GM20000 (cell line): ENCODE results near the gene ABHD1.

ENCODE experiments used
- DNase-seq: peaks from one replicate; pipeline ENCODE4 v3.0.0; 2012; ENCODE audit warnings: low spot score
- TF ChIP-seq, protein P1 (sequence below): IDR thresholded peaks from 2 replicates; pipeline ENCODE4 v1.5.1; 2012; ENCODE audit warnings: mild to moderate bottlenecking, control low read depth; ENCODE audit errors: extremely low read depth, missing control alignments

The ABHD1 gene

DNA sequence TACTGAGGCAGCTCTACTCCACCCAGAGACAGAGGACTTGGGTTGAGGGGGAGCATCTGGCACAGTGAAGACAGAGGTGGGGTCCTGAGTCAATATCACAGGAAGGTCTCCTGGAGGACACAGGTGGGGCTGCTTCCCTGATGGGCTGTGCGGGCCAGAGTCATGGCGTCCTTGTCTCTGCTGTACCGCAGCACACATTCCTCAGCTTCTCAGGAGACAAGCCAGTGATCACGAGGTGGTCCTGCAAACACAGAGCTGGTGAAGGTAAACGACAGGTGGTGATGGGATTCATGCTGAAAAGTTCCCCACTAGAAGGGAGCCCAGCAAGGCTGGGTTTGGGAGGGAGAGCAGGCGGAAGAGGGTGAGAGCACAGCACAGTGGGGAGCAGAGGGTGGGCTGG, 34.9 kb downstream of the ABHD1 start:
- no peak for DNase-seq
- TF ChIP-seq, protein P1, sequence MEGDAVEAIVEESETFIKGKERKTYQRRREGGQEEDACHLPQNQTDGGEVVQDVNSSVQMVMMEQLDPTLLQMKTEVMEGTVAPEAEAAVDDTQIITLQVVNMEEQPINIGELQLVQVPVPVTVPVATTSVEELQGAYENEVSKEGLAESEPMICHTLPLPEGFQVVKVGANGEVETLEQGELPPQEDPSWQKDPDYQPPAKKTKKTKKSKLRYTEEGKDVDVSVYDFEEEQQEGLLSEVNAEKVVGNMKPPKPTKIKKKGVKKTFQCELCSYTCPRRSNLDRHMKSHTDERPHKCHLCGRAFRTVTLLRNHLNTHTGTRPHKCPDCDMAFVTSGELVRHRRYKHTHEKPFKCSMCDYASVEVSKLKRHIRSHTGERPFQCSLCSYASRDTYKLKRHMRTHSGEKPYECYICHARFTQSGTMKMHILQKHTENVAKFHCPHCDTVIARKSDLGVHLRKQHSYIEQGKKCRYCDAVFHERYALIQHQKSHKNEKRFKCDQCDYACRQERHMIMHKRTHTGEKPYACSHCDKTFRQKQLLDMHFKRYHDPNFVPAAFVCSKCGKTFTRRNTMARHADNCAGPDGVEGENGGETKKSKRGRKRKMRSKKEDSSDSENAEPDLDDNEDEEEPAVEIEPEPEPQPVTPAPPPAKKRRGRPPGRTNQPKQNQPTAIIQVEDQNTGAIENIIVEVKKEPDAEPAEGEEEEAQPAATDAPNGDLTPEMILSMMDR: no peak

DNA sequence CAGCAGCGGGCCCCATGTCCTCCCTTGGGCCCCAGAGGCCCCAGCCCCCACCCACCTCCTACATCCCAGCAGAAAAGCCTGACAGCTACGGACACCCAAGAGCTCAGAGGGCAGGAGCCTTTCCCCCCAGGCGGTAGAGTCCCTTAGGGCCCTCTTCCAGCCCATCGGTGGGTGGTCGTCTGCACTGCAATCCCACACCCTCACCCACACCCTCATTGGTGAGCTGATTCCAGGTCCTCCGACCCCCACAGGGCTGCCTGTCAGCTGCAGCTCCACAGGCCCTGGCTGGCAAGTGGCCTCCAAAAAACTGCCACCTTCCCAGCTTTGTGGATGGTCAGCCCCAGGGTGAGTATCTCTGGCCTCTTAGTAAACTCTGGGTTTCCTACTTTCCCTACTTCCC, 35.7 kb downstream of the ABHD1 start:
- TF ChIP-seq, protein P1: no peak
- DNase-seq: no peak

DNA sequence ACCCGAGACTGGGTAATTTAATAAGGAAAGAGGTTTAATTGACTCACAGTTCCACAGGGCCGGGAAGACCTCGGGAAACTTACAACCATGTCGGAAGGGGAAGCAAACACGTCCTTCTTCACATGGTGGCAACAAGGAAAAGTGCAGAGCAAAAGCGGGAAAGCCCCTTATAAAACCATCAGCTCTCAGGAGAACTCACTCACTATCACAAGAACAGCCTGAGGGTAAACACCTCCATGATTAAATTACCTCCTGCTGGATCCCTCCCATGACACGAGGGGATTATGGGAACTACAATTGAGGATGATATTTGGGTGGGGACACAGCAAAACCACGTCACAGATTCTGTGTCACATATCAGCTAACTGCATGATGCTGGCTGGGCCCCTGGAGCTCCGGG, 36.6 kb downstream of the ABHD1 start:
- DNase-seq: no peak
- TF ChIP-seq, protein P1: no peak

DNA sequence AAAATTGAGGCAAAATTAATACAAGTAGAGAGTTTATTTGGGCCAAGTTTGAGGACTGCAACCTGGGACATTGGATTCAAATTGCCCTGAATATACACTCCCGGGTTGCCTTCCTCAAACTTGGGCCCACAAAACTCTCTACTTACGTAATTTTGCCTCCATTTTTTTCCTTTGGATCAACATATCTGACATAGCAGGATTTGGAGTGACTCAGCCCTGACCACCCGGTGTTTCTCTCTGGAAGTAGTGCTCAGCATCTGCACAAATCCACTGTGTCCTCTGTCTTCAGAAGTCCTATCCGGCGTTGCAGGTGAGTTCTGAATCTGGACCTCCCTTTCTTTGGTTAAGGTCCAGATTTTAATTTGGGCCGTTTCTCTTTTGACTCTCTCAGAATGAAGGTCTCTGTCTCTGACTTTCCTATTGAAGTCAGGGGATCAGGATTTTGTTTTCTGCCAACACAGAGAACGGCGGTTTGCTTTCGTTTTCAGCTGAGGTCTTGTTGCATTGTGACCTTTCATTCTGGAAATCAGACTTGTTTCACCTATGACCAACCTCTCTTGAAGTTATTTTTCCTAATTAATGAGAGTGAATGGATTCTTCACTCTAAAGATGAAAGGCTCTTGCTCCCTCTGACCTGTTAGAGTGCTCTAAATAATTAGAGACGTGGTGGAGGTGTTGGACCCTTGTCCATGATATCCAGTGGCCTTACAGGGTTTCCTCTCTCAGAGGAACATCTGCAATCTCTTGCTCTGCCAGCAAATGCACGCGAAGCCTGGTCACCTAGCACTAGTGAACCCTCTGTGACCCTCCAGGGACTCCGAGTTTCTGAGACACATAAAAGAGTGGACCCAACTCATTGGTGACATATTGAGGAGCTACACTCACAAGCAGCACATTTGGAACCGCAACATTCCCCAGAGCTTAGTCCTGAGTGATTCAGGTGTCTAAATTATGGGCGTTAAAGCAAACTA, 38.8 kb downstream of the ABHD1 start:
- TF ChIP-seq, protein P1: no peak
- DNase-seq: no peak

DNA sequence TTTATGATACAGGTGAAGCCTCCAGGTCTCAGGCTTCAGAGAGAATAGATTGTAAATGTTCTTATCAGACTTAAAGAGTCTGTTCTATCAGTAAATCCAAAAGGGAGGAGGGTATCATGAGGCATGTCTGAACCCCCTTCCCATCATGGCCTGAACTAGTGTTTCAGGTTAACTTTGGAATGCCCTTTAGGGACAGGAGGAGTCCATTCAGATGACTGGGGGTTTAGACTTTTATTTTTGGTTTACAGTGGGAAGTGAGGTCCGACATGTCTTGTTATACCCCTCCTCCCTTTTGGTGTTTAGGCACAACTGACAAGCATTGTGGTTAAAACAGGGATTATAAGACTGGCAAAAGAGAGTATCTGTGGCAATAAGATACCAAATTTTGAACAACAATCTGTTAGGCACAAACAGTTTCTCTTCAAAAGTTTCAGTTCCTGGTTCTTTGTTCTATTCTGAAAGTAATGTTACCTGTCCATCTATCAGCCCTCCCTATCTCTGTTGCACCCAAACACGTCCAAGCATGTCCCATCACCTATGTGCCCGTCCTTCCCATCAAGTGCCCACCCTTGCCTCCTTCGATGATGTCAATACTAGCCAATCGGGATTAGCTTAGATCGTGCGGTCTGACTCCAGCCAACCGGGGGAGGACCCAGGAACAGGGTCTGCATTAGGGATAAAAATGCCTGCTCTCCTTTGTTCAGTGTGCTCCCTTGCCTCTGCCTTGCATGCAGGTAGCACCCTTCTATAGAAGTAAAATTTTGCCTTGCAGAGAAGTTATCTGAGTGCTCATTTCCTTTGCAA, 41.5 kb downstream of the ABHD1 start:
- no peak for DNase-seq
- TF ChIP-seq, protein P1: no peak

DNA sequence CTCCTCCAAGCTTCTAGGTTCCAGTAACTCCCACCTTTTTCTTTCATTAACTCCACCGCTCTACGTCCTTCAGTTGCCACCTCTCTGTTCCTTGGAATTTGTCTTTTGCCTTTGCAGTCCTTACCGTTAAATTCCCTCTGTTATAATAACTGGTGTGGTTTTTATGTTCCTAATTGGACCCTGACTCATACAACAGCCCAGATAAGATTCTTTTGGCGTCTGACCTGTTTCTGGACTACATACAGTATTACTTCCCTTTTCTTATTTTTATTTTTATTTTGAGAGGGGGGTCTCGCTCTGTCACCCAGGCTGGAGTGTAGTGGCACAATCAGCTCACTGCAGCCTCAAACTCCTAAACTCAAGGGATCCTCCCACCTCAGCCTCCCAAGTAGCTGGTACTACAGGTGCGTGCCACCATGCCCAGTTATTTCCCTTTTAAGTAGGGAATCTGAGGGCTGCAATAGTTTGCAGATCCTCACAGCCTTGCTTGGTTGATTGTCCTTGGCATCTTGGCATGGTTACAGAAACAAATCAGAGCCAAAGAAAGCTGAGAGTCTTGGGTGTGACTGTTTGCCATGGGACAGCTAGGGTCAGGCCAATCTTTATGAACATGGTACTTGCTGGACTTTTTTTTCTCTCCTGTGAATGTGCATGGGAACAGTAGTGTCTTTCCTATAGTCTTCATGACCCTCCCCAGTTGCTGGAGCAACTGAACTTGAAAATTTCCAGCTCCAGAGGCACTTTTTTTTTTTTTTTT, 47.1 kb downstream of the ABHD1 start:
- DNase-seq: no peak
- TF ChIP-seq, protein P1: no peak
